CD4-positive, alpha-beta T cell treated with Interleukin-4 for 4 hours (primary cell): ENCODE measurements around the gene DHRS1.

ENCODE experiments used
- DNase-seq: peaks from one replicate; pipeline ENCODE4 v3.0.0-alpha.2; 2020

Gene DHRS1

DNA sequence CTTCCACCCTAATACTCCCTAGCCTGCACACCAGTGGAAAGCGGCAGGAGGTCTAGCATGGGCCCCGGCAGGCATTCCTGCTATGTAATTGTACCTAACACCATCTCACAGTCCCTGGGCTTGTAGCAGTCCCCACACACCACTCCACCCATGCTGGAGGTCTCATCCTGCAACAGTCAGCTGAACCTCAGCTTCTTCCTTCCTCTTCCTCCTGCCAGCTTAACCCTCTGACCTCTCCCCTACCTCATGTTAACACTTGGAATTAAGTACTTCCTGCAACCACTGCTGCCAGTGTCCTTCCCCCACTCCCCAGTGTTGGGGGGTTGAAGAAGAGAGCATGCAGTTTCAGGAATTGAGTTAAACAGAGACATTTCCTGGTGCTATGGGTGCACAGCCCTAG lies 27.7 kb upstream of the DHRS1 start:
- no peak for DNase-seq

DNA sequence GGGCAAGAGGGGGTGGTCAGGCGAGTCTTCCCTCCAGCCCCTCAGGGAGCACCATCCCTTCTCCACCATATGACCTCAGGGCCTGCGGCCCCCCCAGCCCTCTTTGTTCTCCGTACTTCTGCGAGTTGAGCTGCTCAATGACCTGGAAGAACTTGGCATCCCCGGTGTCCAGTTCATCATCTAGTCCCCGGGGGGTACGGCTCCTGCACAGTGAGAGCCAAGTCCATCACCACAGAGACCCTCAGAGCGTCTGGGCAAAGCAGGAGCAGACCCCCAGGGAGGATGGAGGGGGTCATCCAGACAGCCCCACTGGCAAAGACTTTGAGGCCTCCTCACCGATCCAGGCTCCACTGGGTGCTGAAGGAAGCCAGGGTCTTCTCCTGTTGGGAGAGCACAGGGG lies 26.4 kb upstream of the DHRS1 start:
- no peak for DNase-seq

DNA sequence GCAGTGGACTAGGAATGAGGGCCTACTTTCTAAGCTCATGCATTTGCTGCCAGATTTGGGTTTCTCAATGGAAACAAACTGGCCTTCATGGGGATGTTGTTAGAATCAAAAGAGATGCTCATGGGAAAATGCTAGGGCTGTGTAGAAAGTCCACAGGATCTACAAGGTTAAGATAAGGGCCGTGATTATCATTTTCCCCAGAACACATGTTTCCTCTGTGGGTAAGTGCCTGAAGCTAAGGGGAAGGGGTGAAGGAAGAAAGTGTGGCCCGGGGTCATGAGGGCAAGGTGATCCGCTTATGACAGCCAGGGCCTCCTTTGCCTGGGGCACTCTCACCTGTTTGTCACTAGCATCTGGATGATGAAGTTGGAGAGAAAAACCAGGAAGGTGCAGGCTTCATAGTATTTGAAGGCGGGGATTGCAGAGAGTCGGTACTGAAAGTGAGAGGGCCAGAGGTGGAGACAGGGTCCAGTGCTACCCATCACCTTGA lies 25.5 kb upstream of the DHRS1 start:
- DNase-seq, result no peak

DNA sequence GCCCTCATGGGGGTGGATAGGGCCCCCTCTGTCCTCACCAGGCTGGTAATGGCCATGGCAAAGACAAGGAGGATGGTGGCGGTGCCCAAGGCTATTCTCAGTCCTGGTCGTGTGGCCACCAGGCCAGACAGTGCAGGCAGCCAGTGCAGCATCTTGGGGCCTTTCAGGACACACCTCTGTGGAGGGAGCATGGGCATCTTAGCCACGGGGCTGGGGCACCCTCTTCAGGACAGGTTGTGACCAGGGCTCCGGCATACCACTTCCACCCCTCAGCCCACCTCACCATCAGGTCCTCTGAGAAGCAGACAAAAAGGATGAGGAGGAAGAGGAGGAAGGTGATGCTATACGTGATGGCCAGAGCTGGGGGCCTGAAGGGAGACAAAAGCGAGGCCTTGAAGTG lies 24.4 kb upstream of the DHRS1 start:
- no peak for DNase-seq

DNA sequence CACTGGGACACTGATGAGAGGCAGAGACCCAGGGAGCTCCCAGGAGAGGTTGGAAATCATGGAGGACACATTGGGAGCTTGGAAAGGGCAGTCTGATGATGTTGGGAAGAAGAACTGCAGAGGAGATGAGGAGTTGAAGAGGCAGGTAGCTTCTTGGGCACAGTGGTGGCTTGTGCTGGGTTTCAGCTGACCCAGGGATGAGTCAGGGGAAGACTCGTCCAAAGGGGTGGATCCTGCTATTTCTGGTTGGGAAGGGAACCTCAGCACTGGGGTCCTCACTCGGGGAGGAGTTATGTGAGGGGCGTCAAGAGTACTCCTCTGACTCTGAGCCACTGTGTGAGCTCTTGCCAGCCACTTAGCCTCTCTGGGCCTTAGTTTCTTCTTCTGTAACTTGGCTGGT lies 23.8 kb upstream of the DHRS1 start:
- no peak for DNase-seq

DNA sequence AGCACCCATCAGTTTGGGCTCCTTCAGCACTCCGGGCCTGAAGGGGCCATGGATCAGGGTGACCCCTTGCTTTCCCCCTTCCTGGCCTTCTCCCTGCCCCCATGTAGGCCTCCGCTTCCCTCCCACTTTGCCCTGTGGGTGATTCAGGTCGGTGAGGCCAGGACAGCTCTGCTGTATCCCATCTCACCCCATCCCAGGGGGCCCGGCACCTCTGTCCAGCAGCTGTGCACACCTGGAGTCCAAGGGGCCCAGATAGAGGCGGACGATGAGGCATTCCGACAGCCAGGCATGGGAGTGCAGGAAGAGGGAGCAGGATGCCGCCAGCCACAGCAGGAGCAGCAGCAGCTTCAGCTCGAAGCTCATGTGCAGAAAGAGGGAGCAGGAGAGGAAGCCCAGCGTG lies 23.1 kb upstream of the DHRS1 start:
- no peak for DNase-seq

DNA sequence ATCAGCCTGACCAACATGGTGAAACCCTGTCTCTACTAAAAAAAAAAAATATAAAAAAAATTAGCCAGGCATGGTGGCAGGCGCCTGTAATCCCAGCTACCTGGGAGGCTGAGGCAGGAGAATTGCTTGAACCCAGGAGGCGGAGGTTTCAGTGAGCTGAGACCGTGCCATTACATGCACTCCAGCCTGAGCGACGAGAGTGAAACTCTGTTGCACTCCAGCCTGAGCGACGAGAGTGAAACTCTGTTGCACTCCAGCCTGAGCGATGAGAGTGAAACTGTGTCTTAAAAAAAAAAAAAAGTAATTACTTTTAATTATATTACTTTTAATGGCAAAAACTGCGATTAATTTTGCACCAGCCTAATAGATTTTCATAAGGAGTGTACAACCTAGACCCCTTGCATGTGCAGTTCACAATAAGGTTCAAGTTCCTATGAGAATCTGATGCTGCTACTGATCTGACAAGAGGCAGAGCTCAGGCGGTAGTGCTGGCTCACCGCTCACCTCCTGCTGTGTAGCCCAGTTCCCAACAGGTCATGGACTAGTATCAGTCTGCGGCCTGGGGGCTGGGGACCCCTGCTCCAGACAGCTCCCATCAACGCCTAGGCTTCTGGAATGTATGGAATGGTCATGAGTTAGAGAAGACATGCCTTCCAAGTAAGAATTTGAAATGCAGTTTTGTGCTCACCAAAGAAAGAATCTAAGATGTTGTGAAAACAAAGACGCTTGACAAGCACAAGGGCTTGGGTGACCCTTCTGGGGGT lies 21.8 kb upstream of the DHRS1 start:
- no peak for DNase-seq

DNA sequence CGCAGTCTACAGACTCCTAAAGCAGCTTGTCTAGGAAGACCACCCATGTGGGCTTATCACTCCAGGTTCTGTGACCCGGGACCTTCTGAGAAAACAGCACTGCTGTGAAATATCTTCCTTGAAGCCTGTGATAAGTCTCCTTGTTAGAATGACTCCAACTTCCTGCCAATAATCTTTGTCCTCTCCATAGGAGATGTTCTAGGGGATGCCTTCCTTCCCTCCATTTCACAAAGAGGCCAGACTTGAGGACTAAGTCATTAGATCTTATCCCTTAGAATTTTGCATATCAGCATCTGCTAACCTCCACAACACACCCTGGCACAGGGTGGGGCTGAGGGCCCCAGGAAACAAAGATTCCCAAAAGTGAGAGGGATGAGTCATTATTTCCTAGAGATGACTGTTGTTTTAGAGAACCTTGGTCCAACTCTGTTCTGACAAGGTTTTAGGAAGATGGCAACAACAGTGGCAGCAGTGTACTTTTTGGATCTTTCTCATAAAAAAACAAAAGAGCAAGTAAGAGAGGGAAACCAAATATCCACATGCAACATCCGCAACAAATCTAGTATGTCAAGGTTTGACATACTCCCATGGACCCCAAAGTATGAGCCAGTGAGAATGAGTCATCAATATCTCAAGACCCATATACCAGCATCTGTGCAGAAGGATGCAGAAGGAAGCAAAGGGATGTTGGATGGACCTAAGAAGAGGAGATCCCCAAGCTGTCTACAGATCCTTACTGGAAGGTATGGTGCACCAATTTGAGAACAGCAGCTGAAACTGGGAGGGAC lies 17.8 kb upstream of the DHRS1 start:
- no peak for DNase-seq

DNA sequence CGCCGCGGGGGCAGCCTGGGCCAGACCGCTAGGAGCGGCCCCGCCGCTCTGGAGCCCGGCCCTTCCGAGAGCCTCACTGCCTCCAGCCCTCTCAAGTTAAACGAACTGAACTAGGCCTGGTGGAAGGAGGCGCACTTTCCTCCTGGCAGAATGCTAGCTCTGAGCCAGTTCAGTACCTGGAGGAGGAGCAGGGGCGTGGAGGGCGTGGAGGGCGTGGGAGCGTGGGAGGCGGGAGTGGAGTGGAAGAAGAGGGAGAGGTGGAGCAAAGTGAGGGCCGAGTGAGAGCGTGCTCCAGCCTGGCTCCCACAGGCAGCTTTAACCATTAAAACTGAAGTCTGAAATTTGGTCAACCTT lies 17.0 kb upstream of the DHRS1 start:
- no peak for DNase-seq

DNA sequence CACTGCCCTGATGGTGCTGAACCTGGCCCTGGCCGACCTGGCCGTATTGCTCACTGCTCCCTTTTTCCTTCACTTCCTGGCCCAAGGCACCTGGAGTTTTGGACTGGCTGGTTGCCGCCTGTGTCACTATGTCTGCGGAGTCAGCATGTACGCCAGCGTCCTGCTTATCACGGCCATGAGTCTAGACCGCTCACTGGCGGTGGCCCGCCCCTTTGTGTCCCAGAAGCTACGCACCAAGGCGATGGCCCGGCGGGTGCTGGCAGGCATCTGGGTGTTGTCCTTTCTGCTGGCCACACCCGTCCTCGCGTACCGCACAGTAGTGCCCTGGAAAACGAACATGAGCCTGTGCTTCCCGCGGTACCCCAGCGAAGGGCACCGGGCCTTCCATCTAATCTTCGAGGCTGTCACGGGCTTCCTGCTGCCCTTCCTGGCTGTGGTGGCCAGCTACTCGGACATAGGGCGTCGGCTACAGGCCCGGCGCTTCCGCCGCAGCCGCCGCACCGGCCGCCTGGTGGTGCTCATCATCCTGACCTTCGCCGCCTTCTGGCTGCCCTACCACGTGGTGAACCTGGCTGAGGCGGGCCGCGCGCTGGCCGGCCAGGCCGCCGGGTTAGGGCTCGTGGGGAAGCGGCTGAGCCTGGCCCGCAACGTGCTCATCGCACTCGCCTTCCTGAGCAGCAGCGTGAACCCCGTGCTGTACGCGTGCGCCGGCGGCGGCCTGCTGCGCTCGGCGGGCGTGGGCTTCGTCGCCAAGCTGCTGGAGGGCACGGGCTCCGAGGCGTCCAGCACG lies 16.4 kb upstream of the DHRS1 start:
- no peak for DNase-seq

DNA sequence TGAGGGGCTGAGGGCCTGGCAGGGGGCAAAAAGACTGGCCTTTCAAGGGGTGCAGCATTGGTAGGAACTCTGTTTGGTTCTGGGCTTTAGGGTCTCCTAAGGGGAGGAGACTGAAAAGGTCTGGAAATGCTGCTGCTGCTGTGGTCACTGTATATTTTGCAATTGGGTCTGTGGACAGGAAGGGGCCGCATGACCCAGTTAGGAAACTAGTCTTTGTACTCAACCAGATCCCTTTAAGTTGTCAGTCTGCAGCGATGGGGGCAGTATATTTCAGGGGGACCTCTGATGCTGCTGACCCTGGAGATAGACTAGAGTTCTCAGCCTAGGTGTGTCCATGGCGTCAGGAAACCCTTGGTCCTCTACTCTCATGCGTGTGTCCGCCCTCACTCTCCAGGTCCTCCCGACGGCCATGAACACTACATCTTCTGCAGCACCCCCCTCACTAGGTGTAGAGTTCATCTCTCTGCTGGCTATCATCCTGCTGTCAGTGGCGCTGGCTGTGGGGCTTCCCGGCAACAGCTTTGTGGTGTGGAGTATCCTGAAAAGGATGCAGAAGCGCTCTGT lies 15.7 kb upstream of the DHRS1 start:
- no peak for DNase-seq

DNA sequence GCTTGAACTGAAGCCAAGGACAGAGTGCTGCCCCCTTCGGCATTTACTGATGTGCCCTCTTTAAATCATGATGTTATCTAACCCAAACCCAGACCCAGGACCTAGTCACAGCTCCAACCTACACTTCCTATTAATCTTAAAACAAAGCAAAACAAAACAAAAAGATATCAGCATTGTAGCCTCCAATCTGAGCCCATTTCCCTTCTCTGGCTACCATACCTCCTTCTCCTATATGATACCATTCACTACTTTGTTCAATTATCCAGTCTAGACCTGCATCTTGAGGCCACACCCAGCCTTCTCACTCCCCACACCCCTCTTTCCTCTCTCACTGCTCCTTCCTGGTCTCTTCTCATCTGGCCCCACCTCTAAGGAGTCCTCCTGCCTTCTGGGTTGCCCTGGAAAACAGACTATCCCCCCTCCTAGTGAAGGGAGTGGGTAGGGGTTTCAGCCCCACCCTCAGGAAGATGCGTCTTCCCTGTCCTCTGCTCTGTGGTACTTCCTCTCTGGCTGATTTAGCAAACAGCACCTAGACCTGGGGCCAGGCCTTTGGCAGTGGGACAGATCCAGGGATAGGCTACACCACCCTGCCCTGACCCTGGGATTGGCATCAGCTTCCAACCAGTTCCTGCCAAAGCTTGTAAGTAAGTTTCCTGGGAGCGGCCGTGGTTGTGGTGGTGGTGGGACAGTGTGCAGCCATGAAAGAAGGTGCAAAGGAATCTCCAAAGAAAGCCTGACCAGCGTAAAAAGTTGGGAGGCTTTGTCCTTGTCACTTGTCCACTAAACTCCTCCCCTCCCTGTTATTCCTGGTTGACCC lies 15.0 kb upstream of the DHRS1 start:
- no peak for DNase-seq

DNA sequence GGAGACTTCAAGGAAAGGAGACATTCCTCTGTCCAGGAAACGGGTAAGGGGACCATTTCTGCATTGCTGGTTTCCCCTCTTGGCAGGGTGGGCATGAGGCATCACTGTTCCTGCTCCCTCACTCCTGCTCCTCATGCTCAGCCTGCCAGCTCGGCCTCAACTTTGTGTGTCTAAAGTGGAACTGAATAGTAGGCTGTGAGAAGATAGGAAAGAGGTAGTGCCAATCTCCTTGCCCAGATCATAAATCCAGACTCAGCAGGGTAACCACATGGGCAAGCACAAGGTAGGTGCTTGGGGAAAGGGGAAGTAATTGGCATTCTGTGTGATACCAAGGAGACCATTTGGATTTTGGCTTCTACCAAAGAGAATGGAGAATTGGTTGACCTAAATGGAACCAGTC lies 14.3 kb upstream of the DHRS1 start:
- DNase-seq, result no peak

DNA sequence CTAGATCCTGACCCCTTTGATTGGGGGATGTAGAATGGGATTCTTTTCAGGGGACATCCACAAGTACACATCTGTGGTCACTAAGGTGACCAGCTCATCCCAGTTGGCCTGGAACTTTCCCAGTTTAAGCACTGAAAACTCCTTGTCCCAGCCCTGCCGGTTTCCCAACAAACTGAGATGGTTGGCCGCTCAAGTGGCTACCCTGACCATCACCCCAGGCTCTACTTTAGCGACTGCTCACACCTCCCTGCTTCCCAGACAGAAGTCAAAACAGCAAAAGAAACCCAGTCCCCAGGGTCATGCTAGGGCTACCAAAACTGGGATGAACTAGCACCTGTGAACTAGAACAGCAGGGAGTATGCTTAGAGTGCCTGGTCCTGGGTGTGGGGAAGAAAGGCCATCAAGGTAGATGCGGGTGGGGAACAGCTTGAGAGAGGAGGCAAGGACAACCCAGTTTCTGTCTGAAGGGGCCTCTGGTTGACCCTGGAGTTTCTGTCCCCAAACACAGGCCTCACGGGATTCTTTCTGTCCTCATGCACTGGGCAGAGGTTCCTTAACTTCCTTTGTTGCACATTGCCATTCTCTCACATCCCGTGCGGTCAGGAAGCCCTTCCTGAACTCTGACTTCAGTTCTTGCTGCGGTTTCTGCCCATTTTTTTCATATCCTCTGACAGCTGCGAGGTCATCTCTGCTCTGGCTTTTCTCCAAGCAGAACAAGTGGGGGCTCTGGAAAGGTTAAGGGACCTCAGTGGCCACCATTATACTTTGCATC lies 13.3 kb upstream of the DHRS1 start:
- peak; percentile 56 for DNase-seq

DNA sequence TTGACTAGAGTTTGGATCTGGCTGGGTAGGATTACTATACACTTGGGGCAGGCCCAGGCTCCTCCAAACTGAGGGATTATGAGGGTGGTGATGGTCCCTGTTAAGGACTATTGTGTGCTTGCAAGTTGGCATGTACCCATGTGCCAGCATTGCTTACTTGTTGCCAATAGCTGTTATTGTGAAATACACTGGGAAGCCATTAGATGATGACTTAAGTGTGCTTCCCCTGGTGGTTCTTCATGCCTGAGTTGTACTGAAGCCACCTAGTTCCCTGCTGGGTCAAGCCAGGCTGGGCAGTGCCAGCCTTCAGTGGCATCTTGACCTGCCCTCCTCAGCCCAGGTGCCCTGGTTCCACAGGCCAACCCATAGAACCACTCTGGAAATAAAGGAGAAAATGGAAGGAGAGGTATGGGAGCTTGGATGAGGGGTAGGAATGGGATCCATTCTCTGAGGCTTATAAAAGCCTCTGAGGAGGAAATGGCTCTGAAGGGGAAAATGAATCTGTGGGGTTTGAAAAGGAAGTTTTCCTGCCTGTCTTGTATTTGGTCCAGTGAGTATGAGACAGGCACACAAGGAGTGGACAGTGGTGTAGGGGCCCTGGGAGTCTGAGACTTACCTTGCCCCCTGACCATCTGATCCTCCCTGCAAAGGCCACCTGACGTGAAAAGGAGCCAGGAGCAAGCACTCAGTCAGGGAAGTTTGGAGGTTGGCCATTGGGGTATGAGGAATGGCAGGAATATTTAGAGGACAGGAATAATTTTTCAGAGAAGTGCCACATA lies 12.4 kb upstream of the DHRS1 start:
- DNase-seq, result peak; percentile 35

DNA sequence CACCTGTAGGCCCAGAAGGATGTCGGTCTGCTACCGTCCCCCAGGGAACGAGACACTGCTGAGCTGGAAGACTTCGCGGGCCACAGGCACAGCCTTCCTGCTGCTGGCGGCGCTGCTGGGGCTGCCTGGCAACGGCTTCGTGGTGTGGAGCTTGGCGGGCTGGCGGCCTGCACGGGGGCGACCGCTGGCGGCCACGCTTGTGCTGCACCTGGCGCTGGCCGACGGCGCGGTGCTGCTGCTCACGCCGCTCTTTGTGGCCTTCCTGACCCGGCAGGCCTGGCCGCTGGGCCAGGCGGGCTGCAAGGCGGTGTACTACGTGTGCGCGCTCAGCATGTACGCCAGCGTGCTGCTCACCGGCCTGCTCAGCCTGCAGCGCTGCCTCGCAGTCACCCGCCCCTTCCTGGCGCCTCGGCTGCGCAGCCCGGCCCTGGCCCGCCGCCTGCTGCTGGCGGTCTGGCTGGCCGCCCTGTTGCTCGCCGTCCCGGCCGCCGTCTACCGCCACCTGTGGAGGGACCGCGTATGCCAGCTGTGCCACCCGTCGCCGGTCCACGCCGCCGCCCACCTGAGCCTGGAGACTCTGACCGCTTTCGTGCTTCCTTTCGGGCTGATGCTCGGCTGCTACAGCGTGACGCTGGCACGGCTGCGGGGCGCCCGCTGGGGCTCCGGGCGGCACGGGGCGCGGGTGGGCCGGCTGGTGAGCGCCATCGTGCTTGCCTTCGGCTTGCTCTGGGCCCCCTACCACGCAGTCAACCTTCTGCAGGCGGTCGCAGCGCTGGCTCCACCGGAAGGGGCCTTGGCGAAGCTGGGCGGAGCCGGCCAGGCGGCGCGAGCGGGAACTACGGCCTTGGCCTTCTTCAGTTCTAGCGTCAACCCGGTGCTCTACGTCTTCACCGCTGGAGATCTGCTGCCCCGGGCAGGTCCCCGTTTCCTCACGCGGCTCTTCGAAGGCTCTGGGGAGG lies 11.3 kb upstream of the DHRS1 start, which contains the start of gene LTB4R:
LTB4R (plus strand) TSS at position 857 of the 959 bp plus-strand sequence. CDS start 4,150 bp downstream, outside the sequence.
- DNase-seq, result peak; percentile 66

DNA sequence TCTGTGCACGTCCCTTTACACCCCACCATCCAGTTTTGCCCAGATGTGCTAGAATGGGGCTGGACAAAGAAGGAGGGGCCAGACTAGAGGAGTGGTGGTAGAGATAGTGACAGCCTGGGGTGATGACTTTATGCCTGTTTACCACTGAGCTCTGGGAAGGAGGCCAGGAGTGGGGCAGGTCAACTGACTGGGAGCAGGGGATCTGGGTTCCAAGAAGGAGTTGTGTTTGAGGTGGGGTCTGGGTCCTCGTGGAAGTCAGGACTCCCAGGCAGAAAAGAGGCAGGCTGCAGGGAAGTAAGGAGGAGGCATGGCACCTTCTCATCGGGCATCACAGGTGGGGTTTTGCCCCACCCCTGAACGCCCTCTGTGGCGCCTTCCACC lies 10.7 kb upstream of the DHRS1 start:
- DNase-seq, result no peak

DNA sequence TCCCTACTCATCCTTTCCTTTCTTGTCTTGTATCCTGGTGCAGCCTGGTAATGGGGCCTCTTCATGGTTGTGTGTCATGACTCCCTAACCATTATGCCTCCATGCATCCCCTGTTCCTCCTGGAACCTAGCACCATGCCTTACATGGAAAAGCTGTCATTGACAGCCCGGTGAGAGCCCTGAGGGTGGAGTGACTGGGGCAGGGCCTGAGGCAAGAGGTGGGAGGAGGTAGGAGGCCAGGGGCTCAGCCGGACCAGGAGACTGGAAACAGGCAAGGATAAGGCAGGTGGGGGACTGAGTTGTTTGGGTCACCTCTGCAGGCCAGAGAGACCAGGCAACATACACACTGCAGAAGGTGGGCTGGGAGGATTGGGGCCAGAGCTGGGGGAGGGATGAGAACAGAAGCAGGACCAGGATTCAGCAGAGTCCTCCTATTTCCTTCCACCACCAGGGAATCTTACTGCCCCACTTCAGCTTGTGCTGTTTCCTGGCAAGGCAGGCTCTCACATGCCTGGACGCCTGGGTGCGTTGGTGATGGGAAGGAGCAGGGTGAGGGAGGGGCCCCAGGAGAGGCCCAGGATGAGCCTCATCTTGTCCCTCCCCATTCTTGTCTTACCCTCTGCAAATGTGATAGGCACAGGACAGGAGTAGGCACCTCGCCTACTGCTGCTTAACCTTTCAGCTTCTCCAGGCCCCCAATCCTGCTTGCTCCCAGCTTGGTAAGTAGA lies 10.1 kb upstream of the DHRS1 start, which contains the start of gene LTB4R2:
LTB4R2 (plus strand) TSS at position 603 of the 727 bp plus-strand sequence. CDS start 525 bp downstream, outside the sequence.
- no peak for DNase-seq
